Type B pancreatic cell (in vitro differentiated cells): ENCODE data around the gene PRICKLE2. TPM values are rescaled to one million over a fixed set of nuclear protein-coding genes. Genes with fewer than 3 reads are reported as not detected.

ENCODE experiments used
- DNase-seq: peaks from one replicate; pipeline ENCODE4 v3.0.0; 2021; ENCODE audit warnings: mixed read lengths; ENCODE audit not compliant: unreplicated experiment; ENCODE audit errors: extremely low spot score
- H3K27ac Mint-ChIP-seq: 2 replicates; pipeline ENCODE4 v1.8.0; 2021; ENCODE audit warnings: mild to moderate bottlenecking, mixed read lengths
- H3K27me3 Mint-ChIP-seq: 2 replicates; pipeline ENCODE4 v1.8.0; 2021; ENCODE audit warnings: mixed read lengths
- H3K36me3 Mint-ChIP-seq: 2 replicates; pipeline ENCODE4 v1.8.0; 2021; ENCODE audit warnings: mixed read lengths
- H3K4me1 Mint-ChIP-seq: one replicate; pipeline ENCODE4 v1.8.0; 2021; ENCODE audit warnings: mixed read lengths; ENCODE audit not compliant: unreplicated experiment
- H3K4me3 Mint-ChIP-seq: 2 replicates; pipeline ENCODE4 v1.8.0; 2021; ENCODE audit warnings: mild to moderate bottlenecking, mixed read lengths
- H3K9me3 Mint-ChIP-seq: 2 replicates; pipeline ENCODE4 v1.8.0; 2021; ENCODE audit warnings: mixed read lengths
- CTCF ChIP-seq: fragments of 200-600 bp; sonication (generic); conservative IDR thresholded peaks from 2 replicates; pipeline ENCODE4 v1.5.0; 2021; ENCODE audit warnings: antibody characterized with exemption, mild to moderate bottlenecking
- total RNA-seq: library from RNA; stranded (reverse); gene quantifications from 2 replicates; pipeline ENCODE4 v1.2.1, GENCODE V29; 2021; ENCODE audit warnings: low replicate concordance

The PRICKLE2 gene
- total RNA-seq, 1 donor from 2014 or later = 23.6 TPM

GRCh38 chr3:64158334-64158733 is 66.9 kb downstream of the PRICKLE2 start:
- H3K27ac Mint-ChIP-seq = peak overlapping the region; percentile 94
- H3K4me3 Mint-ChIP-seq = peak overlapping the region; percentile 78
- H3K4me1 Mint-ChIP-seq = peaks cover 29% of the 10 kb centered on the region
- H3K27me3 Mint-ChIP-seq = no peaks in the 10 kb centered on the region
- H3K36me3 Mint-ChIP-seq = peaks cover 35% of the 10 kb centered on the region
- TF ChIP-seq CTCF = no peak
- DNase-seq = no peak
- peaks cover 9% of the 10 kb centered on the region for H3K9me3 Mint-ChIP-seq

- Mint-ChIP-seq H3K9me3 (peaks cover 9% of the 10 kb centered on the region), H3K27me3 (no peaks in the 10 kb centered on the region), H3K27ac (peak overlapping the region; percentile 94), H3K4me3 (peak overlapping the region; percentile 78), H3K4me1 (peaks cover 27% of the 10 kb centered on the region), H3K36me3 (peaks cover 39% of the 10 kb centered on the region)
- TF ChIP-seq CTCF = no peak
- DNase-seq = no peak
These were observed 67.9 kb downstream of the PRICKLE2 start for GRCh38 chr3:64157150-64158035.

DNA sequence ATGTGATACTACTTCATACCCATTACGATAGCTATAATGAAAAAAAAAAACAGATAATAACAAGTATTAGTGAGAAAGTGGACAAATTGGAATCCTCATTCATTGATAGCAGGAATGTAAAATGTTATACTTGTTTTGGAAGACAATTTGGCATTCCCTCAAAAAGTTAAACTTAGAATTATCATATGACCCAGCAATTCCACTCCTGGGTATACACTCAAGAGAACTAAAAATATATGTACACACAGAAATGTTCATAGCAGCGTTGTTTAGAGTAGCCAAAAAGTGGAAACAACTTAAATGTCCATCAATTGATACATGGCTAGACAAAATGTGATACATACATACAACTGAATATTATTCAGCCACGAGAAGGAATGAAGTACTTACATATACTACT is 69.9 kb downstream of the PRICKLE2 start:
- Mint-ChIP-seq H3K27ac (no peak overlapping the region), H3K4me1 (peaks cover 33% of the 10 kb centered on the region), H3K36me3 (peaks cover 52% of the 10 kb centered on the region)

DNA sequence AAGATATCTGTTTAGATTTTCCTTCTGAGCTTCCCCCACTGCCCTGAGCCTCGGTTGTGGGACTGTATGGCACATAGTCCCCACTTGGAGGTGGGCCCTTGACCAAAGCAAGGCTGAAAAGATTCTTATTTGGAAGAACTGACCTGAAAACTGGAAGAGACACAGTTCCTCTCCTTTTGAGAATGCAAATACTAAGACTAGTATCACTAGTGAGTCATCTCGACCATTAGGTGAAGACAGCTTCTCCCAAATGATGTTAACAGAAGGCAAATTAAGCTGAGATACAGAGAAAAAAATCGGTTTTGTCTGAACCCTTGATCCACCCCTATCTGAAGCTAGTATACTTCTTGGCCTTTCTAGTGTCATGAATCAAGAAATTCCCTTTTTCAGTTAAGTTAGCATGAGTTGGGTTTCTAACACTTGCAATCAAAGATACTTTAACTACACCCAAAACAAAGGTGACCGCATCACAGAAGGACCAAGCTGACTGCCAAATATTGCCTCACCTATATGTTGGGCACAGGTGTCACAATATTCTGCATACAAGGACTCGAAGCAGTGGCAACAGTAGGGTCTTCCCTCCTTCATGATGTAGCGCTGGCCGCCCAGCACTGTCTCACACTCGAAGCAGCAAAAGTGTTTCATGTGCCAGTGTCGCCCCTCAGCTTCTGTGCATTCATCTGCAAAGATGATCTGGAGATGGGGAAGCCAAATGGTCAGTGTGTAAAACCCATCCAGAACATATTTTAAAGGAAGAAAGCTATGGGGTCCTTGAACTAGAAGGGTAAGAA is 72.4 kb downstream of the PRICKLE2 start:
- Mint-ChIP-seq H3K36me3 (peaks cover 39% of the 10 kb centered on the region), H3K4me3 (no peak overlapping the region), H3K27ac (no peak overlapping the region), H3K4me1 (peaks cover 40% of the 10 kb centered on the region), H3K9me3 (peaks cover 8% of the 10 kb centered on the region), H3K27me3 (no peaks in the 10 kb centered on the region)
- no peak for DNase-seq
- TF ChIP-seq CTCF = no peak

More for the DNA sequence above, 69.9 kb downstream of the PRICKLE2 start:
- no peak overlapping the region for H3K4me3 Mint-ChIP-seq
- H3K9me3 Mint-ChIP-seq = peaks cover 9% of the 10 kb centered on the region
- no peaks in the 10 kb centered on the region for H3K27me3 Mint-ChIP-seq
- DNase-seq = no peak
- no peak for TF ChIP-seq CTCF

DNA sequence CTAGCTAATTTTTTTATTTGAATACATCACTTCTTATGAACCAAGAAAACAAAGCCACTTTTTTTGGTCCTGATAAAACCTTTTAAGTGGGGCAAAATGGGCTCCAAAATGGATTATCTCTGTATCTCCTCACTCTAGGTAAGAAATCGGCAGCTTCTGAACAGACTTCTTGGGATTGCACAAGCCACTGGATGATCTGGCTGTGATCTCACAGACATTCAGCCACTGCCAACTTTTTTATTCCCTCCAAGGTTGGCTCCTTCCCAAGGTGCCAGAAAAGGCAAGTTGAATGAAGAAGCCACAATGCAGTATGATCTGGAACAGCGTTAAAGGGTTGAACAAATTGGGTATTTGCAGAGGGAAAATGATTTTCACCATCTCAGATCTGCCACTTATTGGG is 73.2 kb downstream of the PRICKLE2 start:
- H3K36me3 Mint-ChIP-seq = peaks cover 34% of the 10 kb centered on the region
- no peak for TF ChIP-seq CTCF
- no peak overlapping the region for H3K4me3 Mint-ChIP-seq
- H3K9me3 Mint-ChIP-seq = peaks cover under 1% of the 10 kb centered on the region
- peaks cover 32% of the 10 kb centered on the region for H3K4me1 Mint-ChIP-seq
- H3K27ac Mint-ChIP-seq = peak overlapping the region; percentile 33
- H3K27me3 Mint-ChIP-seq = no peaks in the 10 kb centered on the region
- DNase-seq = no peak
